Measurements from ENCODE around the gene CCR7.
"Not testable (repeated sequence)": the region's sequence is repeated elsewhere in the genome, so short reads cannot be mapped to it uniquely, and the experiment has no call there.

CCR7 gene

DNA sequence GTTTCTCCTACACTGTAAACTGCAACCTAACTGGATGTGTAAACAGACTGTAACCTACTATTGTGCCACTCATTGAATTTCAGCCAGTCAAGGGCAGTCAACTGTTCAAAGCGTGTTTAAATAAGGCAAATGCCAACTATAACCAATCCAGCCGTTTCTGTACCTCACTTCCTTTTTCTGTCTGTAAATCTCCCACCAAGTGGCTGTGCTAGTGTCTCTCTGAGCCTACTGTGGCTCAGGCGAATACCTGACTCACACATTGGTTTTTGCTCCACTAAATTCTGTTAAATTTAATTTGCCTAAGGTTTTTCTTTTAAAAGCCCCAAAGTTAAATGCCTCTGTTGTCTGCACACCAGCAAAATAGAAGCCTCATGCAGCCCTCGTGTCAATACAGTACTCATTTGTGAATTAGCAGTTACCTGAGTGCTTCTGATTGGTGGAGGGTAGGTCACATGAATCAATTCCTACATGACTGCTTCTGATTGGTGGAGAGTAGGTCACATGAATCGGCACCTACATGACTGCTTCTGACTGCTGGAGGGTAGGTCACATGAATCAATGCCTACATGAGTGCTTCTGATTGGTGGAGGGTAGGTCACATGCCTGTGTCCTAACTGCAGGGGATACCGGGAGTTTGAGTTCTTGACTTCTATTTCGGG lies 31.1 kb upstream of the CCR7 start:
- peak; percentile 5 to 12 for DNase-seq

DNA sequence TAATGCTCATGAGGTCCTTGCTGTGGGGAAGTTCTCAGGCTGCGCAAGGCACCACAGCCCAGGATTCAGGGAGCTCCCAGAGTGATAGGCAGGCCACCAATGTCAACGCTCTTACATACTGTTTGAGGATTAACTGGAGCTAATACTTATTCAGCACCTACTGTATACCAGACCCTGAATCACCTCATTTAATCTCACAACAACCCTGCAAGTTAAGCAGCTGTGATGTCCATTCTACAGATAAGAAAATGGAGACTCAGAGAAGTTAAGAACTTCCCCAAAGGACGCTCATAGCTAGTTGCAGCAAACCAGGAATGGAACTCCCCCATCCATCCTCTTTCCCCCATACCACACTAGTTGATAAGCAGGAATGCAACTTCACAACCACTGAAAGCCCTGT lies 25.5 kb upstream of the CCR7 start:
- no peak for DNase-seq

- DNase-seq = no peak
Measured at GRCh38 chr17:40588552-40588951, 23.3 kb upstream of the CCR7 start.

- DNase-seq = not testable (repeated sequence)
Measured at GRCh38 chr17:40586264-40586663, 21.0 kb upstream of the CCR7 start.

DNA sequence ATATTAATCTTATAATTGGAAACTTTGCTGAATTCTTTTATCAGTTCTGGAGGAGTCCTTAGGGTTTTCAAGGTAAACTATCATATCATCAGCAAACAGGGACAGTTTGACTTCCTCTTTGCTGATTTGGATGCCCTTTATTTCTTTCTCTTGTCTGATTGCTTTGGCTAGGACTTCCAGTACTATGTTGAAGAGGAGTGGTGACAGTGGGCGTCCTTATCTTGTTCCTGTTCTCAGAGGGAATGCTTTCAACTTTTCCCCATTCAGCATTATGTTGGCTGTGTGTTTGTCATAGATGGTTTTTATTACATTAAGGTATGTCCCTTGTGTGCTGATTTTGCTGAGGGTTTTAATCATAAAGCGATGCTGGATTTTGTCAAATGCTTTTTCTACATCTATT lies 19.7 kb upstream of the CCR7 start:
- DNase-seq = not testable (repeated sequence)

DNA sequence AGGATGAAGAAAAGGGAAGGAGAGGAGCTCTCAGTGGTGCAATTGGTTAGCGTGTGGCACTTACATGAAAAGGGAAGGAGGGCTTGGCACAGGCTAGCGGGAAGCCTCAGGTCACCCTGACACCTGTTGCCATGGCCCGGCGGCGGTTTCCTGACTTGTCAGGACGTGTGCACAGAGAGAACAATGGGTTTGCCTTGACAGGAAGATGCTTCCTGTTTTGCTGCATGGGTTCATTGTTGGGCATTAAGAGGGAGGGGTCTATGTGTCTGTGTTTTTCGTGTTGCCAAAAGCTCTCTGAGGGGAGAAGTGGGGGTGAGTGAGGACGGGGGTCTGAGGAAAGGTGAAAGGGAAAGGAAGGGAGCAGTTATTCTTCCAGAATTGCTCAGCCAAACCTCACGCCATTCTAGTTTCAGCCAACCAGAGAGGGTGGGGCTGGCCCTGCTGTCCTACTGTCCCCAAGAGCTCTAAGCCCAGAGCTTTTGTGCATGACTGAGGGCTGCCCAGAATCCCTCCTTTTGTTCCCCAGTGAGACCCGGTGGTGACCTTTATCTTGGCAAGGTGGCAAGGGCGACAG lies 17.1 kb upstream of the CCR7 start:
- DNase-seq = peak; percentile 1 to 60

- DNase-seq = no peak
Measured at GRCh38 chr17:40580140-40580539, 14.9 kb upstream of the CCR7 start.

DNA sequence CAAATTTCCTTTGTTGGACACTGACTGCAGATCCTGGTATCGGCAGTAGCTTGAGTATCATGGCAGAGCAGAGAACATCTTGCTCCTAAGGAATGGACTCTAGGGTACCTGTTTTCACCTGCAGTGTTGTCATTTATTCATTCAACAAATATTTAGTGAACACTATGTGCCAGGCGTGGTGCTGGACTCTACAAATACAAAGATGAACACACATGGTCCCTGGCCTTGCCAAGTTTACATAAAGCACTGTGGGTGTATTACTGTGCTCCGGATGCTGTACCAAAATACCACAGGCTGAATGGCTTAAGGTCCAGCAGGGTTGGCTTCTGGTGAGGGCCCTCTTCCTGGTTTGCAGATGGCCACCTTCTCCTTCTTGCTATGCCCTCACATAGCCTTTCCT lies 14.2 kb upstream of the CCR7 start:
- DNase-seq = no peak

- DNase-seq = no peak
Measured at GRCh38 chr17:40577611-40578065, 12.4 kb upstream of the CCR7 start.

DNA sequence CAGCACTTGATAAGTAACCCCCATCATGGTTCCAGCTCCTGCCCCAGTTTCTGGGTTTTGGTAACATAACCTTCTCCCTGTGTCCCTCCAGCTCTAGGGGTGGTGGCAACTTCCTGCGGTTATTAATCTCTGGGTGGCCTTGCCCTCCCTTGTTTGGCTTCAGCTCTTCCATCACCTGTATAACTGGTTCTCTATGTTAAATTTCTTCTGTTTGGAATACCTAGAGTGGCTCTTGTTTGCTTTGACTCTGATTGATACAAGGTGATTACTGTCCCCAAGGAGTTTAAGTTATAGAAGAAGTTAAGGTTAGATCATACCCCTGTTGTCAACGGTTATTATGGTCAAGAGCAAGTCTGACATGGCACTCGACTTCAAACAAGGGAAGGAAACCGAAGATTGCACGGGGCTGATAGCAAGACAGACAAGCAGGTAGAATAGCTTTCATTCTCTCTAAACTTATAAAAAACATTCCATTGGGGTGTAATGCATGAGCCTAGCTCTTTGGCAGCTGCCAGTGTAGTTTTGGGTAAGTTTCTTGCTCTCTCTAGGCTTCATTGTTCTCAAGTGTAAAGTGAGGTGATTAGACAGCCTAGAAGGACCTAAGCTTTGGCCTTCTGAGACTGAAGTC lies 11.0 kb upstream of the CCR7 start:
- no peak for DNase-seq

GRCh38 chr17:40574292-40574691 lies 9.0 kb upstream of the CCR7 start:
- no peak for DNase-seq

DNA sequence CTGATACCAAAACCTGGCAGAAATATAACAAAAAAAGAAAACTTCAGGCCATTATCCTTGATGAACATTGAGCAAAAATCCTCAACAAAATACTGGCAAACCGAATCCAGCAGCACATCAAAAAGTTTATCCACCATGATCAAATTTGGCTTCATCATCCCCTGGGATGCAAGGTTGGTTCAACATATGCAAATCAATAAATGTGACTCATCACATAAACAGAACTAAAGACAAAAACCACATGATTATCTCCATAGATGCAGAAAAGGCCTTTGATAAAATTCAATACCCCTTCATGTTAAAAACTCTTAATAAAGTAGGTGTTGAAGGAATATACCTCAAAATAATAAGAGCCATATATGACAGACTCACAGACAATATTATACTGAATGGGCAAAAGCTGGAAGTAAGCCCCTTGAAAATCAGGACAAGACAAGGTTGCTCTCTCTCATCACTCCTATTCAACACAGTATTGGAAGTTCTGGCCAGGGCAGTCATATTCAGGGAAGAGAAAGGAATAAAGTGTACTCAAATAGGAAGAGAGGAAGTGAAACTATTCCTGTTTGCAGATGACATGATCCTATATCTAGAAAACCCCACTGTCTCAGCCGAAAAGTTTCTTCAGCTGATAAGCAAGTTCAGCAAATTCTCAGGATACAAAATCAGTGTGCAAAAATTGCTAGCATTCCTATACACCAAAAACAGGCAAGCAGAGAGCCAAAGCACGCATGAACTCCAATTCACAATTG lies 7.1 kb upstream of the CCR7 start:
- not testable (repeated sequence) for DNase-seq

DNA sequence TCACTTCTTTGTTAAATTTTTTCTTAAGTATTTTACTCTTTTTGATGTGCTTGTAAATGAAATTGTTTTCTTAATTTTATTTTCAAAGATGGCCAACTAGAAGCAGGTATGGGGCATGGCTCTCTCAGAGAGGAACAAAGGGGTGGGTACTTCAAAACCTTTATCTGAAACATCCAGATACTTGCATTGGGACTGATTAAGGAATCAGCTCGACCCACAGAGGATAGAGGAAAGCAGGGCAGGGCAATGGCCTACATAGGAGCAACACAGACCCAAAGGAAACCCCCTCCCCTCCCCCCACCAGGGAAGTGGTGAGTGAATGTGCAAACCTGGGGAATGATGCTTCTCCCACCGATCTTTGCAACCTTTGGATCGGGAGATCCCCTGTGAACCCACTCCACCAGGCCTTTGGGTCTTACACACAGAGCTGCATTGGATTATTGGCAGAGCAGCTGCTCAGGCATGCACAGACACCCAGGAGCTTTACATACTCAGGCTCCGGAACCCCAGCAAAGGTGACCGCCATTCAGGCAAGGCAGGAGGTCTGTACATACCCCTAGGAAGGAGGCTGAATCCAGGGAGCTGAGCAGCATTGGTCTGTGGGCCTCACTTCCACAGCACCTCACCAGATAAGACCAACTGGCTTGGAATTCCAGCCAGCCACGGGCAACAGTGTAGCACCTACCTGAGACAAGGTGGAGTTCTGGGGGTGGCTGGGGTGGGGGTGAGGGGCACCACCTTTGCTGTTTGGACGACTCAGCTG lies 3.0 kb upstream of the CCR7 start:
- no peak for DNase-seq

DNA sequence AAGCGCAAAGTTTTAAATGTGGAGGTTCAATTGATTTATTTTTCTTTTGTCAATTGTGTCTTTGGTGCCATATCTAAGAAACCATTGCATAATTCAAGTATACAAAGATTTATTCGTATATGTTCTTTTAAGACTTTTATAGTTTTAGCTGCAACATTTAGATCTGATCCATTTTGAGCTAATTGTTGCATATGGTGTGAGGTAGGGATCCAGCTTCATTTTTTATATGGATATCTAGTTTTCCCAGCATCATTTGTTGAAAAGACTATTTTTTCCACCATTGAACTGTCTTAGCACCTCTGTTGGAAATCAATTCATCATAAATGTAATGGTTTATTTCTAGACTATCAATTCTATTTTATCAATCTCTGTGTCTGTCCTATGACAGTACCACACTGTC lies 2.1 kb upstream of the CCR7 start:
- DNase-seq = no peak

GRCh38 chr17:40565769-40566409 lies 617 bp upstream of the CCR7 start:
- no peak for DNase-seq

DNA sequence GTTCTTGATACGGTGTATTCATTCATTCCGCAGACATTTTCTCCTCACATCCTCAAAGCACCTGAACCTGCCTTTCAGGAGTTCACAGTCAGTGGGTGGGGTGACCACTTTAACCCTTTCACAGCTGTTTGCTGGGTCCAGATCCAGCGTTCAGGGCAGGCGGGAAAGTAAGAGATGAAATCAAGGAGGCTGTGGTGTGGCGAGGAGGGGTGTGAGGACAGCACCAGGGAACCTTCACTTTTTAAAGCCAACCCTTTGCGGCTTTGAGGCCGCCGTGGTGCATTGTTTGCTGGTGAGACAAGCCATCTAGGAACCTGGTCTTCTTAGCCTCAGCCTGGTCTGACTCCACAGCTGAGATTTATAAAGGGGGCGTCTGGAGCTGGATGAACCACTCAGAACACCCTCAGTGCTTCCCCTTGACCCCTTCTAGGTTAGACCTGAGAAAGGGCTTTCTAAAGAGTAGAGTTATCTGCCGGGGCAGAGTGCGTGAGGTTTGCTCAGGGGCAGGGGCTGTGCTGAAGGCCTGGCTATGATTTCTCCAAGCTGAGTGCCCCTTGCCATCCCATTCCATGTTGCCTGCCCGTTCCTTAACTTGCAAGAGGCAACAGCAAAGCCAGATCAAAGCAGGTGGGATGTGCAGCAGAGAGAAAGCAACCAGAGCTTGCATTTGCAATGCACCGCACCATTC lies 933 bp downstream of the CCR7 start:
- DNase-seq = no peak

DNA sequence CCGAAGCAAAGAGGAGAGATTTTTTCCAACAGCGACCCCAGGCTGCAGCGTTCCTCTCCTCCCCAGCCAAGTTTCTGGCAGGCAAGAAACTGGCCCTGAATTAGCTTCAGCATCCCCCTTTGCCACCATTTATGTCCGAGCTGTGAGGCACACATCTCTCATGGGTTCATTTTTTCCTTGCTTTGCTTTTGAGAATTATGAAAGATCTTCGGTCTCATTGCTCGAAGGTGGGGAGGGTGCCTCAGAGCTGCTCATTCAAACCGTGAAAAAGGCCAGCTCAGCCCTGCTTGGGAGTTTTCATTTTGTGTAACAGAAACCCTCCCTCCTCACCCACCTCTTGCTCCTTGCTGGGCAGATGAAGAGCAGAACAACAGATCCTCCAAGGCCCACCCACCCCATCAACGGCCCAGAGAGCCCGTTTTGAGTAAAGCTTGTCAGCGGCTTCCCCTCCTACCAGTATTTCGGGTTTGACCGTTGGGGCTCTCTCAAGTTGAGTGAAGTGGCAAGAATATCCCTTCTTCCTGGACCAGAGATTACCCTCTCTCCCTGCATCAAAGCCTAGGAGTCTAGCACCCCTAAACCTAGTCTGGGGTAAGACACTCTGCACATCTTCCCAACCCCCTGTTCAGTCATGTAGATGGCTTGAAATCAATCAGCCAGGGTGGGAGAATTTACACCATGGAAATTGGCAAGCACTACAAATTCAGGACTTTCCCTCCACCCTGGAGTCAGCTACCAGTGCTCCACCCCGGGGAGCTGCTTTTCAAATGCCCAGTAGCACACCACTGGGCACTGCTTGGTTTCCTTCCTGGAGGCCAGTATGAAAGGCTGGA lies 1.8 kb downstream of the CCR7 start:
- DNase-seq = no peak

DNA sequence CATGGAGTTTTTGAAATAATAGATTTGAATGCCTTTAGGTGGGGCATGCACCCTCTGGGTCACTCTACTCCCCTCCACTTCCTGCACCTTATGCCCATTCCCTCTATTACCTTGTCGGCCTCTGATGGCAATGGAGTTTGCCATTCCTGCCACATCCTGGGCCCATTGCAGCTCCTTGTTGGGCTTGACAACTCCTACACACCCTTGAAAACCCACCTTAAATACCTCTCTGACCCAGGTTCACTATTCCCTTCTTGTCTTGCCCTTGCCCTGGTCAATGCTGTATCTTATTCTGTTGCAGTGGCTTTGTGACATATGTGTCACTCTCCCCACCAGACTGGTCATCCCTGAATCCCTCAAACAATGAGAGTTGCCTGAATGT lies 2.4 kb downstream of the CCR7 start:
- no peak for DNase-seq

- no peak for DNase-seq
Measured at GRCh38 chr17:40561871-40562611, 3.2 kb downstream of the CCR7 start.

DNA sequence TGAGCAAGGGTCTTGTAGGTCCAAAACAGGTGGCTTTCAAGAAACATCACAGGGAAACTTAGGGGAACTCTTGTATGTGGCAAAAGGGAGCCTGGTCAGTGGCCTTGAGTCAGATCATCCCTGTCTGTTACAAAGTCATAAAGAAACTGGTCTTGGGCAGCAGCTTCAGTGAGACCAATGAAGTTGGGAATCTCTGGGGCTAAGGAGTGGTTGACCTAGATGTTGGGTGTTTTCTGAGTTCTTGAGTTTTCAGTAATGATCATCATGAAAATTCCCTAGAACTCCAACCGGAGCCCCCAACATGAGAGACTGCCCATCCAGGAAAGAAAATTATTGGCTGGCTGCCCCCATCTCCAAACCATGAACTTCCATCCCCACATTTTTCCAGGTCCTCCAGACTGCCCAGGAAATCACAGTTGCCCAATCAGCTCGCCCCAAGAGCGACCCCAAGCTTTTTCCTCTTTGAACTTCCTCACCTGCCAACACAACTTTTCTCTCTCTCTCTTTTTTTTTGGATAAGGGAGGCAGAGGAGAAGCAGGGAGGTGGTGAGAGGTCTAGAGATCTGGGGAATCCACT lies 3.9 kb downstream of the CCR7 start:
- no peak for DNase-seq

Data from SHP77 (cell line).